NT2/D1 (cell line): ENCODE measurements around the gene KRTAP5-7.

Experiments
- DNase-seq: peaks from one replicate; pipeline ENCODE4 v3.0.0-alpha.2; 2011; ENCODE audit warnings: low read depth, low spot score
- H3K27me3 ChIP-seq: 2 replicates; pipeline ENCODE4 v1.6.0; 2011; ENCODE audit warnings: mild to moderate bottlenecking; ENCODE audit not compliant: insufficient read length, insufficient read depth
- H3K36me3 ChIP-seq: 2 replicates; pipeline ENCODE4 v1.6.1; 2011; ENCODE audit warnings: mild to moderate bottlenecking, low read length, mixed read lengths; ENCODE audit not compliant: insufficient read depth, insufficient read length
- H3K4me1 ChIP-seq: 2 replicates; pipeline ENCODE4 v1.5.1; 2011; ENCODE audit not compliant: insufficient read depth, insufficient read length
- H3K4me3 ChIP-seq: 2 replicates; pipeline ENCODE4 v1.5.1; 2011; ENCODE audit warnings: low read depth; ENCODE audit not compliant: insufficient read length
- H3K9ac ChIP-seq: 2 replicates; pipeline ENCODE4 v1.6.0; 2011; ENCODE audit warnings: low read depth; ENCODE audit not compliant: insufficient read length
- H3K9me3 ChIP-seq: 2 replicates; pipeline ENCODE4 v1.5.1; 2011; ENCODE audit warnings: mild to moderate bottlenecking, low read length; ENCODE audit not compliant: insufficient read depth
- SUZ12 ChIP-seq: IDR thresholded peaks from 2 replicates; pipeline ENCODE4 v1.6.1; 2011; ENCODE audit not compliant: insufficient read length, insufficient read depth; ENCODE audit errors: extremely low read depth
- YY1 ChIP-seq: IDR thresholded peaks from 2 replicates; pipeline ENCODE4 v1.6.1; 2011; ENCODE audit not compliant: insufficient read length, insufficient read depth
- ZNF274 ChIP-seq: IDR thresholded peaks from 2 replicates; pipeline ENCODE4 v1.6.1; 2011; ENCODE audit warnings: mild to moderate bottlenecking, low read depth, low read length

The KRTAP5-7 gene

GRCh38 chr11:71544525-71545214 is 17.6 kb downstream of the KRTAP5-7 start:
- TF ChIP-seq ZNF274 (no peak), YY1 (no peak), SUZ12 (no peak)
- H3K9ac ChIP-seq, result no peak overlapping the region
- H3K27me3 ChIP-seq, result no peaks in the 10 kb centered on the region
- peaks cover 2% of the 10 kb centered on the region for H3K4me1 ChIP-seq
- H3K36me3 ChIP-seq, result no peaks in the 10 kb centered on the region
- no peak for DNase-seq
- H3K9me3 ChIP-seq, result no peaks in the 10 kb centered on the region; the same call in 1 of the 2 replicates
- H3K4me3 ChIP-seq, result no peak overlapping the region

GRCh38 chr11:71545405-71545966 is 18.4 kb downstream of the KRTAP5-7 start:
- no peak for DNase-seq
- Histone ChIP-seq H3K36me3 (no peaks in the 10 kb centered on the region), H3K9me3 (no peaks in the 10 kb centered on the region; the same call in 1 of the 2 replicates), H3K9ac (no peak overlapping the region), H3K27me3 (no peaks in the 10 kb centered on the region), H3K4me1 (peaks cover 2% of the 10 kb centered on the region), H3K4me3 (no peak overlapping the region)
- TF ChIP-seq YY1, result no peak
- TF ChIP-seq SUZ12, result no peak
- TF ChIP-seq ZNF274, result no peak

GRCh38 chr11:71548120-71548519 is 21.1 kb downstream of the KRTAP5-7 start, which contains the start of gene KRTAP5-9:
Gene KRTAP5-9, plus strand, starts transcription at chr11:71548420. Its CDS starts 238 bp downstream, at chr11:71548658.
- H3K4me1 ChIP-seq, result peaks cover 1% of the 10 kb centered on the region
- DNase-seq, result no peak
- H3K9ac ChIP-seq, result no peak within 1 kb of the TSS
- no peaks in the 10 kb centered on the region for H3K27me3 ChIP-seq
- H3K4me3 ChIP-seq, result no peak within 1 kb of the TSS
- H3K9me3 ChIP-seq, result no peaks in the 10 kb centered on the region; the same call in 1 of the 2 replicates
- TF ChIP-seq ZNF274 (no peak), YY1 (no peak), SUZ12 (no peak)
- H3K36me3 ChIP-seq, result no peaks in the 10 kb centered on the region

GRCh38 chr11:71548716-71549151 is 21.7 kb downstream of the KRTAP5-7 start:
- DNase-seq, result no peak
- no peak for TF ChIP-seq SUZ12
- H3K9ac ChIP-seq, result no peak overlapping the region

GRCh38 chr11:71551711-71552110 is 24.6 kb downstream of the KRTAP5-7 start:
- no peak for DNase-seq
- Histone ChIP-seq H3K4me1 (no peaks in the 10 kb centered on the region), H3K4me3 (no peak overlapping the region), H3K9ac (no peak overlapping the region), H3K36me3 (no peaks in the 10 kb centered on the region), H3K27me3 (no peaks in the 10 kb centered on the region), H3K9me3 (no peaks in the 10 kb centered on the region; the same call in 1 of the 2 replicates)
- TF ChIP-seq YY1 (no peak), ZNF274 (no peak), SUZ12 (no peak)

More at GRCh38 chr11:71548716-71549151, 21.7 kb downstream of the KRTAP5-7 start:
- no peak overlapping the region for H3K4me3 ChIP-seq
- no peaks in the 10 kb centered on the region for H3K27me3 ChIP-seq
- H3K9me3 ChIP-seq, result no peaks in the 10 kb centered on the region; the same call in 1 of the 2 replicates
- H3K36me3 ChIP-seq, result no peaks in the 10 kb centered on the region
- no peaks in the 10 kb centered on the region for H3K4me1 ChIP-seq

GRCh38 chr11:71554996-71555395 is 27.9 kb downstream of the KRTAP5-7 start:
- DNase-seq, result no peak
- H3K9ac ChIP-seq, result no peak overlapping the region
- H3K4me1 ChIP-seq, result no peaks in the 10 kb centered on the region
- H3K9me3 ChIP-seq, result no peaks in the 10 kb centered on the region
- TF ChIP-seq SUZ12 (no peak), ZNF274 (no peak), YY1 (no peak)
- H3K36me3 ChIP-seq, result no peaks in the 10 kb centered on the region
- no peak overlapping the region for H3K4me3 ChIP-seq
- H3K27me3 ChIP-seq, result no peaks in the 10 kb centered on the region

- no peaks in the 10 kb centered on the region for H3K27me3 ChIP-seq
- no peaks in the 10 kb centered on the region for H3K4me1 ChIP-seq
- no peak for TF ChIP-seq YY1
- no peak for TF ChIP-seq ZNF274
- no peak for TF ChIP-seq SUZ12
- no peaks in the 10 kb centered on the region for H3K36me3 ChIP-seq
- DNase-seq, result no peak
- H3K9ac ChIP-seq, result no peak overlapping the region
- no peaks in the 10 kb centered on the region for H3K9me3 ChIP-seq
- H3K4me3 ChIP-seq, result no peak overlapping the region
These were observed 28.4 kb downstream of the KRTAP5-7 start for GRCh38 chr11:71555508-71555907.

GRCh38 chr11:71556018-71556417 is 29.0 kb downstream of the KRTAP5-7 start:
- no peaks in the 10 kb centered on the region for H3K27me3 ChIP-seq
- H3K4me3 ChIP-seq, result no peak overlapping the region
- no peak for DNase-seq
- H3K9ac ChIP-seq, result no peak overlapping the region
- no peak for TF ChIP-seq SUZ12
- TF ChIP-seq YY1, result no peak
- no peak for TF ChIP-seq ZNF274
- H3K36me3 ChIP-seq, result no peaks in the 10 kb centered on the region
- no peaks in the 10 kb centered on the region for H3K4me1 ChIP-seq
- H3K9me3 ChIP-seq, result no peaks in the 10 kb centered on the region
